Chondrocyte (in vitro differentiated cells): ENCODE results near the gene OR13J1. TPM values are rescaled to one million over a fixed set of nuclear protein-coding genes. Genes with fewer than 3 reads are reported as not detected.
A peak's percentile ranks its signal among the peaks of the same experiment; 100 is the strongest.

Experiments used
- DNase-seq: peaks from one replicate; pipeline ENCODE4 v3.0.0; 2021; ENCODE audit warnings: mixed read lengths, low spot score
- H3K27ac Mint-ChIP-seq: one replicate; pipeline ENCODE4 v1.8.0; 2021; ENCODE audit warnings: mild to moderate bottlenecking, moderate library complexity, mixed read lengths; ENCODE audit not compliant: unreplicated experiment
- H3K27me3 Mint-ChIP-seq: 2 replicates; pipeline ENCODE4 v1.8.0; 2021; ENCODE audit warnings: low read depth, mixed read lengths
- H3K36me3 Mint-ChIP-seq: 2 replicates; pipeline ENCODE4 v1.8.0; 2021; ENCODE audit warnings: low read depth, mixed read lengths
- H3K4me1 Mint-ChIP-seq: 2 replicates; pipeline ENCODE4 v1.8.0; 2021; ENCODE audit warnings: low read depth, mild to moderate bottlenecking, mixed read lengths
- H3K4me3 Mint-ChIP-seq: one replicate; pipeline ENCODE4 v1.8.0; 2021; ENCODE audit warnings: mild to moderate bottlenecking, moderate library complexity, mixed read lengths; ENCODE audit not compliant: unreplicated experiment
- H3K9me3 Mint-ChIP-seq: 2 replicates; pipeline ENCODE4 v1.8.0; 2021; ENCODE audit warnings: low read depth, mixed read lengths
- CTCF ChIP-seq: fragments of 200-600 bp; sonication (generic); IDR thresholded peaks from 2 replicates; pipeline ENCODE4 v1.5.0; 2021; ENCODE audit warnings: antibody characterized with exemption, mild to moderate bottlenecking, moderate library complexity
- long read RNA-seq: library from polyadenylated mRNA; stranded (forward); transcript quantifications from one replicate; pipeline ENCODE4 v2.0.0, GENCODE V29; 2021
- total RNA-seq: library from RNA; stranded (reverse); gene quantifications from 3 replicates; pipeline ENCODE4 v1.2.1, GENCODE V29; 2021

The OR13J1 gene
- not detected in 3 replicates for total RNA-seq
- long read RNA-seq, result 0 reads

- H3K9me3 Mint-ChIP-seq, result peaks cover 1% of the 10 kb centered on the region
- no peak within 1 kb of the TSS for H3K4me3 Mint-ChIP-seq
- no peak within 1 kb of the TSS for H3K27ac Mint-ChIP-seq
- H3K4me1 Mint-ChIP-seq, result no peaks in the 10 kb centered on the region
- H3K36me3 Mint-ChIP-seq, result peaks cover under 1% of the 10 kb centered on the region
- peaks cover 4% of the 10 kb centered on the region for H3K27me3 Mint-ChIP-seq
- no peak for TF ChIP-seq CTCF
- no peak for DNase-seq
Observed at GRCh38 chr9:35870351-35870923, at the start of gene OR13J1. Gene OR13J1 (minus strand): TSS chr9:35870401. CDS start chr9:35870401, 0 bp downstream.

- no peak for TF ChIP-seq CTCF
- H3K9me3 Mint-ChIP-seq, result no peaks in the 10 kb centered on the region
- DNase-seq, result no peak
- H3K4me3 Mint-ChIP-seq, result no peak overlapping the region
- H3K4me1 Mint-ChIP-seq, result peaks cover 57% of the 10 kb centered on the region
- H3K36me3 Mint-ChIP-seq, result no peaks in the 10 kb centered on the region
- peak overlapping the region; percentile 13 for H3K27ac Mint-ChIP-seq
- no peaks in the 10 kb centered on the region for H3K27me3 Mint-ChIP-seq
Observed at GRCh38 chr9:35919212-35920008, 49.2 kb upstream of the OR13J1 start.

DNA sequence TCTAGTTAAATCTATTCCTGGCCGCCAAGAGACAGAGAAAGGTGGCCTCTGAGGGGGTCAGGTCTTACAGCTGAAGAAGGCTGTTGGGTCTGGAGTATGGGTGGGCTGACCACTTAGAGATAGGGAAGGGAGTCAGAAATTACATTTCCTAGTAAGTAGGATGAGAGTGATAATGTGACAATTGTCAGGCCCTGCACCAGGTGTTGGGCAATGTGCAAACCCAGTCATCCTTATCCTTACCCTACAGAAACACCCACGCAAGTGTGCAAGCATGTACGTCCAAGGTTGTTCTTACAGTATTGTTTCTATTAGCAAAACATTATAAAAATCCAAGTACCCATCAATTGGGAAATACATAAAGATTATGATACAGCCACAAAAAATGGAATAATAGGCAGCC lies 48.6 kb upstream of the OR13J1 start:
- H3K27me3 Mint-ChIP-seq, result no peaks in the 10 kb centered on the region
- H3K9me3 Mint-ChIP-seq, result no peaks in the 10 kb centered on the region
- H3K4me3 Mint-ChIP-seq, result no peak overlapping the region
- H3K4me1 Mint-ChIP-seq, result peaks cover 51% of the 10 kb centered on the region
- no peak for DNase-seq
- TF ChIP-seq CTCF, result no peak
- H3K27ac Mint-ChIP-seq, result peak overlapping the region; percentile 79
- H3K36me3 Mint-ChIP-seq, result no peaks in the 10 kb centered on the region

DNA sequence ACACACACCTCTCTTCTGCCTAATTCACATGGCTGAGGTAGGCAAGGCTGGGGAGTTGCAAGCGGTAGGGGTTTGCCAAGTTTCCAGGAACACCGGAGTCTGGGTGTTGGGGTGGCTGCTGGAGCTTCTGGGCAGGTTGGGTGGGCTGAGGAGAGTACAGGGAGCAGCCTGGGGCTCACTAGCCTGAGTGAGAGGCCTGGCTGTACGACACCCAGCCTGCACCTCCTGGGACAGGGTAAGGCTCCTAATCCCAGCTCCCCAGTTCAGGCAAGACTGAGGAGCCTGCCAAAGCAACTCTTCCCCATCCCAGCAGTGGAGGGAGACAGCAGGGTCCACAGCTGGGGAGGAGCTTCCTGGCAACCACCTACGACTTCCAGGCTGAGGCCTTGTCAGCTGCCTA lies 47.1 kb upstream of the OR13J1 start:
- Mint-ChIP-seq H3K4me3 (no peak overlapping the region), H3K4me1 (peaks cover 39% of the 10 kb centered on the region), H3K36me3 (no peaks in the 10 kb centered on the region), H3K9me3 (no peaks in the 10 kb centered on the region), H3K27ac (no peak overlapping the region), H3K27me3 (no peaks in the 10 kb centered on the region)
- no peak for TF ChIP-seq CTCF
- DNase-seq, result no peak

DNA sequence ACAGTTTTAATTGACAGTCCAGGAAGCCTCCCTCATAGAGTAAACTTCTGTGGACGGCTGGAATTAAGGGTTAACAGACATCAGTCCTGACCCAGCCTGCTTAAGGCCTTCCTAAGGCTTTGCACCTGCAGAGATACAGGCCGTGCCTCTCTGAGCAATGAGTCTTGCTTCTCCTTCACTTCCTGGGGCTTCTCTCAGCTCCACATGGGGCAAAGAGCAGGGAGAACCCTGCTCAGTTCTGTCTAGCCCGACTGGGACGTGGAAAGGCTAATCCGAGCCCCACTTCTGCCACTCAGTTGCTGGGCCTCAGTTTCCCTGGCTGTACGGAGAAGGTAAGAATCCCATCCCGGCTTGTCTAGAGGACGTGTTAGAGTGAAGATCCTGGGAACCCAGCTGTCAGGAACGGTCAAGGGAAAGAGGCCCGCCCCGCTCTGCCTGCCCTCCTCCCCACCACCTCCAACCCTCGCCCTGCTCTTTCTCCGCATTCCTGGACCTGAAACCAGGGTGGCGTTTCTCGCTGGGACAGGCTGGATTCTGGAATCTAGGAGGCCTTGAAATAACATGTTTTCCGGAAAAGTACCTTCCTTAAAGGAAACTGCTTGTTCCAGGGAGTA lies 45.6 kb upstream of the OR13J1 start:
- Mint-ChIP-seq H3K9me3 (no peaks in the 10 kb centered on the region), H3K27me3 (no peaks in the 10 kb centered on the region), H3K4me3 (no peak overlapping the region), H3K27ac (no peak overlapping the region), H3K4me1 (peaks cover 44% of the 10 kb centered on the region), H3K36me3 (no peaks in the 10 kb centered on the region)
- no peak for DNase-seq
- no peak for TF ChIP-seq CTCF
